ENCODE measurements around the gene PTPRT.

The PTPRT gene

GRCh38 chr20:42097741-42098140 lies 1092.0 kb downstream of the PTPRT start:
- no peak overlapping the region for H3K4me3 ChIP-seq (ENCODE audit: low read depth, low read length)
- no peak for DNase-seq (ENCODE audit: low read depth)
- TF ChIP-seq, protein P1, sequence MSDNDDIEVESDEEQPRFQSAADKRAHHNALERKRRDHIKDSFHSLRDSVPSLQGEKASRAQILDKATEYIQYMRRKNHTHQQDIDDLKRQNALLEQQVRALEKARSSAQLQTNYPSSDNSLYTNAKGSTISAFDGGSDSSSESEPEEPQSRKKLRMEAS (IDR thresholded peaks at IDR 0.05; ENCODE audit: low read depth, low read length) = no peak
- TF ChIP-seq CTCF (IDR thresholded peaks at IDR 0.05; ENCODE audit: low read depth, low read length) (no peak), POLR2A (IDR thresholded peaks at IDR 0.05; ENCODE audit: extremely low read depth, insufficient read length) (no peak), MYC (IDR thresholded peaks at IDR 0.05; ENCODE audit: low read depth, low read length) (no peak)

GRCh38 chr20:42095221-42095620 lies 1094.5 kb downstream of the PTPRT start:
- no peak for DNase-seq (ENCODE audit: low read depth)
- no peak overlapping the region for H3K4me3 ChIP-seq (ENCODE audit: low read depth, low read length)
- TF ChIP-seq MYC (IDR thresholded peaks at IDR 0.05; ENCODE audit: low read depth, low read length) = no peak

DNA sequence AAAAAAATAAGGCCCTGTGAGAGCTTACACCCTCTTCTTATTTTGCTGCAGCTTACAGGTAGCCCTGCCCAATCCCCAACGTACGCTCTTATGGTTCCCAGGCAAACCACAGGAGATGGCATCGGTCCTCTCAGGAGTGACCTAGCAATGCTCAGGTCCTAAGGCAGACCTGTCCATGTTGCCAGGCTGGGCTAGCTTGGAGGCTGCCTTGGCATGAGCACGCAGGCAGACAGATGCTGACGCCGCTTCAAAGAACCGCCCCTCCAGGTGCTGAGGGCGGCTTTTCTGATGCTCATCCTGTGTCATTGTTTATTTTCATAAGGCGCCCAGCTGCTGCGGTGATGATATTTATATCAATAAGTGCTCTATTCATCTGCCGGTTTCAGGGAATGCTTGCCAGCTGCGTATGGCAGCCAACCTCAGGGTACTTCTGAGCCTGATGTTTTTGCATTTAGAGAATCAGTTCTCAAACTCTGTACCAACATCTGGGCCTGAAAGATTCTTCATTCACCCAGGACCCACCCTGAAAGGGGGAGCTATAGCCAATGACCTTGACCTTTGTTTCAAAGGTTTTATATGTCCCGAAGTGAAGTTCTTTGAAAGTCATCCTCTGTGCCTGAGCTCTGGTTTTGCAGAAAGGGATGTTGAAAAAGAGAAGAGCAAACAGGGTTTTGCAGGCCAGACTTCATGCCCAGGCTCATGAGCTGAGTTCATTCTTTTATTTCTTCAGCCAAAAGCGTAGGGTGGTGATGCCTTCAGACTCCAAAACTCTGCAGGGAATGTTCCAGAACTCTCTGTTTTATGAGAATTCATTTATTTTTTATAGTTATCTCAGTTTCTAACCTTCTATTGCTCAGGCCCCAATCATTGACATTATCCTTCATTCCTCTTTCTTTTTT lies 1095.9 kb downstream of the PTPRT start:
- no peak overlapping the region for H3K4me3 ChIP-seq (ENCODE audit: low read depth, low read length)
- TF ChIP-seq, protein P1 (IDR thresholded peaks at IDR 0.05; ENCODE audit: low read depth, low read length) = no peak
- TF ChIP-seq CTCF (IDR thresholded peaks at IDR 0.05; ENCODE audit: low read depth, low read length) (no peak), POLR2A (IDR thresholded peaks at IDR 0.05; ENCODE audit: extremely low read depth, insufficient read length) (no peak), MYC (IDR thresholded peaks at IDR 0.05; ENCODE audit: low read depth, low read length) (no peak)
- no peak for DNase-seq (ENCODE audit: low read depth)

GRCh38 chr20:42093041-42093440 lies 1096.7 kb downstream of the PTPRT start:
- H3K4me3 ChIP-seq (ENCODE audit: low read depth, low read length) = no peak overlapping the region
- no peak for TF ChIP-seq POLR2A (IDR thresholded peaks at IDR 0.05; ENCODE audit: extremely low read depth, insufficient read length)
- TF ChIP-seq, protein P1 (IDR thresholded peaks at IDR 0.05; ENCODE audit: low read depth, low read length) = no peak
- no peak for TF ChIP-seq CTCF (IDR thresholded peaks at IDR 0.05; ENCODE audit: low read depth, low read length)
- TF ChIP-seq MYC (IDR thresholded peaks at IDR 0.05; ENCODE audit: low read depth, low read length) = no peak
- DNase-seq (ENCODE audit: low read depth) = no peak

DNA sequence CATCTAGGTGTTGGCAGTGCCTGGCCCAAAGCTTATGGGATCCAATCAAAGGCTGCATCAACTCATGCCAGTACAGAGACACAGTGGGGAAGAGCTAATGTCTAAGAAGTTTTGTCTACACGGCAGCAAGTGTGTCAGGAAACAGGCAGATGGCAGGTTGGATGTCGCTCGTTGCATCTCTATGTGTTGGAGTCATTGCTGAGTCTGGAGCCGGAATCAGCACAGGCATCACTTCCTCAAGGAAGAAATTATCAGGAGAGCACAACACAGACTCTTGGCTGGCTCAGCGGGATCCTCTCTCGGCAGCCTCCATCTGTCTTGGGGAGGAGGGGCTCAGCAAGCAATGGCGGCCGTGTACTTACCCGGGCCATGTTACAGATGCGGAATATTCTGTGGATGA lies 1104.3 kb downstream of the PTPRT start:
- TF ChIP-seq CTCF (IDR thresholded peaks at IDR 0.05; ENCODE audit: low read depth, low read length) = no peak
- no peak for TF ChIP-seq POLR2A (IDR thresholded peaks at IDR 0.05; ENCODE audit: extremely low read depth, insufficient read length)
- DNase-seq (ENCODE audit: low read depth) = no peak
- H3K4me3 ChIP-seq (ENCODE audit: low read depth, low read length) = no peak overlapping the region

GRCh38 chr20:42083280-42083679 lies 1106.4 kb downstream of the PTPRT start:
- TF ChIP-seq MYC (IDR thresholded peaks at IDR 0.05; ENCODE audit: low read depth, low read length) = no peak
- no peak for TF ChIP-seq POLR2A (IDR thresholded peaks at IDR 0.05; ENCODE audit: extremely low read depth, insufficient read length)
- TF ChIP-seq, protein P1 (IDR thresholded peaks at IDR 0.05; ENCODE audit: low read depth, low read length) = no peak
- no peak for TF ChIP-seq CTCF (IDR thresholded peaks at IDR 0.05; ENCODE audit: low read depth, low read length)

More at GRCh38 chr20:42083280-42083679, 1106.4 kb downstream of the PTPRT start:
- H3K4me3 ChIP-seq (ENCODE audit: low read depth, low read length) = no peak overlapping the region
- no peak for DNase-seq (ENCODE audit: low read depth)

Measured in NB4 (cell line).